GM12873 (cell line): ENCODE results near the gene CCDC7.

Experiments used
- TF ChIP-seq, protein P1 (sequence below): IDR thresholded peaks from 2 replicates; pipeline ENCODE4 v1.5.1; 2012; ENCODE audit warnings: low read depth, mild to moderate bottlenecking, moderate library complexity, low read length, control low read depth; ENCODE audit not compliant: insufficient read depth; ENCODE audit errors: missing control alignments

CCDC7 gene

DNA sequence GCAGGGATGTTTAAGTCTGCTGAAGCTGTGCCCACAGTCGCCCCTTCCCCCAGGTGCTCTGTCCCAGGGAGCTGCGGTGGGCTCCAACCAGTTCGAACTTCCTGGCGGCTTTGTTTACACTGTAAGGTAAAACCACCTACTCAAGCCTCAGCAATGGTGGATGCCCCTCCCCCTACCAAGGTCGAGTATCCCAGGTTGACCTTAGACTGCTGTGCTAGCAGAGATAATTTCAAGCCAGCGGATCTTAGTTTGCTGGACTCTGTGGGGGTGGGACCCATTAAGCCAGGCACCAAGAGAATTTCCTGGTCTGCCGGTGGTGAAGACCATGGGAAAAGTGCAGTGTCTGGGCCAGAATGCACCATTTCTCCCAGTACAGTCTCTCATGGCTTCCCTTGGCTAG, 56.0 kb downstream of the CCDC7 start:
- TF ChIP-seq, protein P1, sequence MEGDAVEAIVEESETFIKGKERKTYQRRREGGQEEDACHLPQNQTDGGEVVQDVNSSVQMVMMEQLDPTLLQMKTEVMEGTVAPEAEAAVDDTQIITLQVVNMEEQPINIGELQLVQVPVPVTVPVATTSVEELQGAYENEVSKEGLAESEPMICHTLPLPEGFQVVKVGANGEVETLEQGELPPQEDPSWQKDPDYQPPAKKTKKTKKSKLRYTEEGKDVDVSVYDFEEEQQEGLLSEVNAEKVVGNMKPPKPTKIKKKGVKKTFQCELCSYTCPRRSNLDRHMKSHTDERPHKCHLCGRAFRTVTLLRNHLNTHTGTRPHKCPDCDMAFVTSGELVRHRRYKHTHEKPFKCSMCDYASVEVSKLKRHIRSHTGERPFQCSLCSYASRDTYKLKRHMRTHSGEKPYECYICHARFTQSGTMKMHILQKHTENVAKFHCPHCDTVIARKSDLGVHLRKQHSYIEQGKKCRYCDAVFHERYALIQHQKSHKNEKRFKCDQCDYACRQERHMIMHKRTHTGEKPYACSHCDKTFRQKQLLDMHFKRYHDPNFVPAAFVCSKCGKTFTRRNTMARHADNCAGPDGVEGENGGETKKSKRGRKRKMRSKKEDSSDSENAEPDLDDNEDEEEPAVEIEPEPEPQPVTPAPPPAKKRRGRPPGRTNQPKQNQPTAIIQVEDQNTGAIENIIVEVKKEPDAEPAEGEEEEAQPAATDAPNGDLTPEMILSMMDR = no peak

DNA sequence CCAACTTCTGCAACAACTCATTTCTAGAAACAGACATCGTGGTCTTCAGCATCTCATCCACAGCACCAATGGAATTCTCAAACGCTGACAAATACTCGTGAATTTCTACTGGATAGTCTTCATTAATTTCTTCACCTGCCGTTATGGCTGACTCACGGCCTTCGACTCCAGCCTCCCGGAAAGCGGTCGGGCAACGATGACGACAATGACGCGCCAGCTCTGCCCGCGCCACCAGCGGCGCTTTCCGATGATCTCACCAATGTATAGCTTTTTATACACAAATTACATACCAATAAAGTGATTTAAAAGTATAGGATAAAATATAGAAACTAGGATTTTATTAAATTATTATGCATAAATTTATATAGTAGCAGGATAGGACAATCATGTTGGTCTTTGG, 65.7 kb downstream of the CCDC7 start:
- TF ChIP-seq, protein P1 = no peak

- TF ChIP-seq, protein P1 = no peak
Measured at GRCh38 chr10:32516567-32517495, 70.9 kb downstream of the CCDC7 start.

DNA sequence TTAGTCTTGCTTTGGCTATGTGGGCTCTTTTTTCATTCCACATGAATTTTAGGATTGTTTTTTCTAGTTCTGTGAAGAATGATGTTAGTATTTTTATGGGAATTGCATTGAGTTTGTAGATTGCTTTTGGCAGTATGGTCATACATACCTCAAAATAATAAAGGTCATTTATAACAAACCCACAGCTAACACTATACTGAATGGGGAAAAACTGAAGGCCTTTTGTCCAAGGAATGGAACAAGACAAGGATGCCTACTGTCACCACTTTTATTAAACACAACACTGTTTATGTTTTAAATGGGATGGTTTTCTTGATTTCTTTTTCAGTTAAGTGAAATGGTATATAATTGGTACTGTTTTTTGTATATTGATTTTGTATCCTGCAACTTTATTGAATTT, 84.3 kb downstream of the CCDC7 start:
- TF ChIP-seq, protein P1 = no peak

- TF ChIP-seq, protein P1 = no peak
Measured at GRCh38 chr10:32538256-32538655, 92.3 kb downstream of the CCDC7 start.

DNA sequence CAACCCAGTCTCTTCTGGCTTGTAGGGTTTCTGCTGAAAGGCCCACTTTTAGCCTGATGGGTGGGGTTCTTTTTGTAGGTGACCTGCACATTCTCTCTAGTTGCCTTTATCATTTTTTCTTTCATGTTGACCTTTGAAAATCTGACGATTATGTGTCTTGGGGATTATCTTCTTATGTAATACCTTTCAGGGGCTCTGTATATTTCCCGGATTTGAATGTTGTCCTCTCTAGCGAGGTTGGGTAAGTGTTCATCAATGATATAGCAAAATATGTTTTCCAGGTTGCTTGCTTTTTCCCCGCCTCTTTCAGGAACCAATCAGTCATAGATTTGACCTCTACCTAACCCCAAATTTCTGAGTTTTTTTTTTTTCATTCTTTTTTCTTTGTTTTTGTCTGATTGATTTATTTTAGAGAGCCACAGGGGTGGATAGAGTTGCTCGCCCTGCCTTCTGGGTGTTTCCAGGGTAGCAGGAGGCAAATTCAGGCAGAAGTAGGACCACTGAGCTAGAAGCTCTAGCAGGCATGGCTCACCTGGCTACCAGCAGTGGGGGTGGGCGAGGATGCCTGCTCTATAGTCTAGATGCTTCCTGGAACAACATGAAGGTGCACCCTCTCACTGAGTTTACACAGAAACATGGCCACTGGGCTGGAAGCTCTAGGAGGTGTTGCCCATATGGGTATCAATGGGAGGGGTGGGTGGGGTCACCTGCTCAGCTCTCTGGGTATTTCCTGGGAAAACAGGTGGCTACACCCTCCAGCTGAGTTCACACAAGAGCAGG, 94.9 kb downstream of the CCDC7 start:
- TF ChIP-seq, protein P1 = no peak

DNA sequence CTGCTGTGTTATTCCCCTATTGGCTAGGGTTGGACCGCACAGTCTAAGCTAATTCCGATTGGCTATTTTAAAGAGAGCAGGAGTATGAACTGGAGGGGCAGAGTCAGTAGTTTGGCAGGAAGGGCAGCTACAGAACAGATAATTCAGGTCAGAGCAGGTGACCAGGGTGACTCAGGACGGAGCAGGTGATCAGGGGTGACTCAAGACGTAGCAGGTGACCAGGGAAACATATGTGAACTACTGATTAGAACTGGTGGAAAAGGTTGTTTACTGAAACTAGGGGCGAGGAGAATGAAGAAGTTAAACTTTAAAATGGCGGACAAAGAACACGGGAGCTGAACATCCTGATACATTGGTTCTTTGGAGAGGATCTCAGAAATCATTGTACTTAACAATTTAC, 102.3 kb downstream of the CCDC7 start:
- TF ChIP-seq, protein P1 = no peak
